Measurements from ENCODE around the gene PAPPA. TPM values are rescaled to one million over a fixed set of nuclear protein-coding genes. Genes with fewer than 3 reads are reported as not detected.

The PAPPA gene
- total RNA-seq, 1 experiment from 2014 or later, result 0.05 TPM

GRCh38 chr9:116175614-116176013, 22.0 kb downstream of the PAPPA start (continued):
- no peak for TF ChIP-seq YY1 (IDR thresholded peaks at IDR 0.05; ENCODE audit: extremely low read depth, insufficient replicate concordance, low read depth, low read length)

GRCh38 chr9:116178481-116179211, 25.1 kb downstream of the PAPPA start:
- TF ChIP-seq EZH2 (IDR thresholded peaks at IDR 0.05) (no peak), ZBTB33 (IDR thresholded peaks at IDR 0.05; ENCODE audit: extremely low read depth, insufficient replicate concordance, low read length) (no peak), EGR1 (IDR thresholded peaks at IDR 0.05; ENCODE audit: low read depth) (no peak), POLR2AphosphoS5 (IDR thresholded peaks at IDR 0.05; ENCODE audit: low read depth, low read length) (no peak), POLR2A (IDR thresholded peaks at IDR 0.05; ENCODE audit: borderline replicate concordance, extremely low read depth, insufficient read depth, insufficient read length) (no peak), SIN3A (IDR thresholded peaks at IDR 0.05; ENCODE audit: low read depth) (no peak)
- ChIA-PET CTCF (no interaction called here), RAD21 (ENCODE audit: low non-redundant PET in 1 of 2, low total read pairs in 2 of 2, uncharacterized antibody in 2 of 2, unreplicated experiment in 2 of 2) (no interaction called here)

More at GRCh38 chr9:116178481-116179211, 25.1 kb downstream of the PAPPA start:
- DNase-seq (ENCODE audit: low read depth, low spot score) (no peak), ATAC-seq (no peak)
- H3K36me3 ChIP-seq (ENCODE audit: control insufficient read depth in 1 of 2, insufficient read depth in 2 of 2, low read length in 2 of 2), result no peaks in the 10 kb centered on the region
- H4K20me1 ChIP-seq (ENCODE audit: insufficient read depth), result no peaks in the 10 kb centered on the region
- H3K4me2 ChIP-seq (ENCODE audit: low read length), result no peak overlapping the region
- POLR2A ChIA-PET, result no interaction called here
- no peak overlapping the region for H3K9ac ChIP-seq (ENCODE audit: low read length)
- no peak overlapping the region for H2AFZ ChIP-seq (ENCODE audit: low read depth, low read length, poor library complexity, severe bottlenecking)
- H3K4me1 ChIP-seq (ENCODE audit: control insufficient read depth in 1 of 2, insufficient read depth in 2 of 2, low read length in 2 of 2), result no peaks in the 10 kb centered on the region
- H3K4me3 ChIP-seq (replicated peaks in 1 of 2; ENCODE audit: low read depth in 1 of 2, low read length in 2 of 2), result no peak overlapping the region
- no peaks in the 10 kb centered on the region for H3K9me2 ChIP-seq (ENCODE audit: insufficient read depth)
- intact Hi-C loops (cut with micrococcal nuclease), result no loop called here
- no peaks in the 10 kb centered on the region for H3K9me3 ChIP-seq (ENCODE audit: control insufficient read depth in 1 of 2, insufficient read depth in 1 of 2, low read depth in 1 of 2, low read length in 2 of 2)
- H3K27me3 ChIP-seq (ENCODE audit: insufficient read depth, low read length), result peaks cover 42% of the 10 kb centered on the region
- H3K79me2 ChIP-seq (ENCODE audit: insufficient read depth, low read length), result no peaks in the 10 kb centered on the region
- no TSS peak for BruUV-seq (replicated peaks)
- H3K27ac ChIP-seq (ENCODE audit: low read depth, low read length), result no peak overlapping the region
